BE2C (cell line): ENCODE measurements around the gene MYO9B.
"Not testable (repeated sequence)": the region's sequence is repeated elsewhere in the genome, so short reads cannot be mapped to it uniquely, and the experiment has no call there.

Source experiments
- DNase-seq: peaks from one replicate; pipeline ENCODE4 v3.0.0-alpha.2; 2020
- H3K27me3 ChIP-seq: fragments of 250-450 bp; sonication (Bioruptor Pico); 2 replicates; pipeline ENCODE4 v1.5.1; 2020; ENCODE audit warnings: mild to moderate bottlenecking
- H3K36me3 ChIP-seq: fragments of 250-450 bp; sonication (Bioruptor Pico); 2 replicates; pipeline ENCODE4 v1.5.1; 2020; ENCODE audit warnings: mild to moderate bottlenecking
- H3K4me1 ChIP-seq: fragments of 250-450 bp; sonication (Bioruptor Pico); 2 replicates; pipeline ENCODE4 v1.5.1; 2020
- H3K4me3 ChIP-seq: 2 replicates; pipeline ENCODE4 v1.5.1; 2011; ENCODE audit warnings: low read depth, low read length
- H3K9me3 ChIP-seq: fragments of 250-450 bp; sonication (Bioruptor Pico); 2 replicates; pipeline ENCODE4 v1.5.1; 2020
- TF ChIP-seq, protein P1 (sequence below): IDR thresholded peaks from 2 replicates; pipeline ENCODE4 v1.5.1; 2012; ENCODE audit warnings: mild to moderate bottlenecking, low read depth, low read length

The MYO9B gene

DNA sequence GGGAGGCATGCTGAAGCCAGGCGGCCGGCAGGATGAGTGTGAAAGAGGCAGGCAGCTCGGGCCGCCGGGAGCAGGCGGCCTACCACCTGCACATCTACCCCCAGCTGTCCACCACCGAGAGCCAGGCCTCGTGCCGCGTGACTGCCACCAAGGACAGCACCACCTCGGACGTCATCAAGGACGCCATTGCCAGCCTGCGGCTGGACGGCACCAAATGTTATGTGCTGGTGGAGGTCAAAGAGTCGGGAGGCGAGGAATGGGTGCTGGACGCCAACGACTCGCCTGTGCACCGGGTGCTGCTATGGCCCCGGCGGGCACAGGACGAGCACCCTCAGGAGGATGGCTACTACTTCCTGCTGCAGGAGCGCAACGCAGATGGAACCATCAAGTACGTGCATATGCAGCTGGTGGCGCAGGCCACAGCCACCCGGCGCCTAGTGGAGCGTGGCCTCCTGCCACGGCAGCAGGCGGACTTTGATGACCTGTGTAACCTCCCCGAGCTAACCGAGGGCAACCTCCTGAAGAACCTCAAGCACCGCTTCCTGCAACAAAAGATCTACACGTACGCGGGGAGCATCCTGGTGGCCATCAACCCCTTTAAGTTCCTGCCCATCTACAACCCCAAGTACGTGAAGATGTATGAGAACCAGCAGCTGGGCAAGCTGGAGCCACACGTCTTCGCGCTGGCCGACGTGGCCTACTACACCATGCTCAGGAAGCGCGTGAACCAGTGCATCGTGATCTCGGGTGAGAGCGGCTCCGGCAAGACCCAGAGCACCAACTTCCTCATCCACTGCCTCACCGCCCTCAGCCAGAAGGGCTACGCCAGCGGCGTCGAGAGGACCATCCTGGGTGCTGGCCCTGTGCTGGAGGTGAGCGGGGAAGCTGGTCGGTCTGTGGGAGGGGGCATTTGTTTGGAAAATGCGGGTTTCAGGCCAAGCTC, 26.4 kb downstream of the MYO9B start:
- Histone ChIP-seq H3K4me1 (no peaks in the 10 kb centered on the region), H3K27me3 (no peaks in the 10 kb centered on the region), H3K4me3 (no peak overlapping the region), H3K9me3 (no peaks in the 10 kb centered on the region), H3K36me3 (peaks cover 16% of the 10 kb centered on the region)
- DNase-seq = no peak
- TF ChIP-seq, protein P1, sequence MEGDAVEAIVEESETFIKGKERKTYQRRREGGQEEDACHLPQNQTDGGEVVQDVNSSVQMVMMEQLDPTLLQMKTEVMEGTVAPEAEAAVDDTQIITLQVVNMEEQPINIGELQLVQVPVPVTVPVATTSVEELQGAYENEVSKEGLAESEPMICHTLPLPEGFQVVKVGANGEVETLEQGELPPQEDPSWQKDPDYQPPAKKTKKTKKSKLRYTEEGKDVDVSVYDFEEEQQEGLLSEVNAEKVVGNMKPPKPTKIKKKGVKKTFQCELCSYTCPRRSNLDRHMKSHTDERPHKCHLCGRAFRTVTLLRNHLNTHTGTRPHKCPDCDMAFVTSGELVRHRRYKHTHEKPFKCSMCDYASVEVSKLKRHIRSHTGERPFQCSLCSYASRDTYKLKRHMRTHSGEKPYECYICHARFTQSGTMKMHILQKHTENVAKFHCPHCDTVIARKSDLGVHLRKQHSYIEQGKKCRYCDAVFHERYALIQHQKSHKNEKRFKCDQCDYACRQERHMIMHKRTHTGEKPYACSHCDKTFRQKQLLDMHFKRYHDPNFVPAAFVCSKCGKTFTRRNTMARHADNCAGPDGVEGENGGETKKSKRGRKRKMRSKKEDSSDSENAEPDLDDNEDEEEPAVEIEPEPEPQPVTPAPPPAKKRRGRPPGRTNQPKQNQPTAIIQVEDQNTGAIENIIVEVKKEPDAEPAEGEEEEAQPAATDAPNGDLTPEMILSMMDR = no peak

DNA sequence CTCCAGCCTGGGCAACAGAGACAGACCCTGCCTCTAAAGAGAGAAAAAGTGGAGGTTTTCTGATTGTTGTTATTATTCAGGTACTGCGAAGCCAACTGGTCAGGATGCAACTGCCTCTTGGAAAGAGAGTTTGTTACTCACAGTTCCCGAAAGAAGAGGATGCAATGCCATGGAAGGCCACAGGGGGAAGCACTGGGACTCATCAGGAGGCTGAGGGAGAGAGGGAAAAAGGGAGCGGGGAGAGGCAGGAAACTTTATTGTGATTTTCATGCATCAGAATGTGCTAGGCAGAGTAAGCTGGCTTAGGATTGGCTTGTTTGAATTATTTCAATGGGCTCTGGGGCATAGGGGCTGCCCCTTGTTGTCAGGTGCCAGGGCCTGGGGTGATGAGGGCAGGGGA, 27.6 kb downstream of the MYO9B start:
- TF ChIP-seq, protein P1 = peak; percentile 68
- DNase-seq = no peak
- H3K27me3 ChIP-seq = no peaks in the 10 kb centered on the region
- peaks cover 10% of the 10 kb centered on the region for H3K4me1 ChIP-seq
- H3K9me3 ChIP-seq = no peaks in the 10 kb centered on the region
- H3K4me3 ChIP-seq = no peak overlapping the region
- peaks cover 16% of the 10 kb centered on the region for H3K36me3 ChIP-seq

DNA sequence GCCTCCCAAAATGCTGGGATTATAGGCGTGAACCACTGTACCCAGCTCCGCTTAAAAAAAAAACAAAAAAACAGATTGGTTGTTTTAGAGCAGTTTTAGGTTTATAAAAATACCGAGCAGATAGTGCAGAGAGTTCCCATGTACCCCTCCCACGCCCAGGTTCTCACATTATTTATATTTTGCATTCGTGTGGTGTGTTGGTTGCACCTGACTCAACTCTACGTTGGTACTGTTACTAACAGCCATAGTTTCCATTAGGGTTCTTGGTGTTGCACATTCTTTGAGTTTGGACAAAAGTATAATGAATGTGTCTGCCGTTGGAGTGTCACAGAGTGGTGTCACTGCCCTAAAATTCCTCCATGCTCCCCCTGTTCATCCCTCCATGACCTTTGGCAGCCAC, 29.1 kb downstream of the MYO9B start:
- H3K4me3 ChIP-seq = no peak overlapping the region
- no peaks in the 10 kb centered on the region for H3K9me3 ChIP-seq
- no peaks in the 10 kb centered on the region for H3K27me3 ChIP-seq
- H3K36me3 ChIP-seq = peaks cover 16% of the 10 kb centered on the region
- TF ChIP-seq, protein P1 = no peak
- no peak for DNase-seq
- H3K4me1 ChIP-seq = peaks cover 13% of the 10 kb centered on the region

DNA sequence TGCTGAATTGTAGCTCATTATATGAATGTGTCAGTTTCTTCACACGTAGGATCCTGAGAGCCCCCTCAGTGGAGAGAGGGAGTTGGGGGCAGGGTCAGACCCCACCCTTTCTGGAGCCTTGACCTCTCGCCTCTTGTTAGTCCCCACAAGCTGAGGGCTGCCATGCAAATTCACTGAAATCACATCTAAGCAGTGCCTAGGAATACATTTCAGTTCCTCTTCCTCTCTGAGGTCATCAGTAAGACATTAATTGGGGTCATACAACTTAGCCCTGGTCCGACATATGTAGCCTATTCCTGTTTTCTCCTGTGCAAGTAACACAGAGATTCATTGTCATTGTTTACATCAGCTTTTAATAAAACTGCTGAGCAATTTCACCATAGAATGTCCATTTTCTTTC, 30.0 kb downstream of the MYO9B start:
- Histone ChIP-seq H3K9me3 (no peaks in the 10 kb centered on the region), H3K4me3 (no peak overlapping the region), H3K36me3 (peaks cover 16% of the 10 kb centered on the region), H3K27me3 (no peaks in the 10 kb centered on the region), H3K4me1 (peaks cover 13% of the 10 kb centered on the region)
- TF ChIP-seq, protein P1 = no peak
- no peak for DNase-seq

DNA sequence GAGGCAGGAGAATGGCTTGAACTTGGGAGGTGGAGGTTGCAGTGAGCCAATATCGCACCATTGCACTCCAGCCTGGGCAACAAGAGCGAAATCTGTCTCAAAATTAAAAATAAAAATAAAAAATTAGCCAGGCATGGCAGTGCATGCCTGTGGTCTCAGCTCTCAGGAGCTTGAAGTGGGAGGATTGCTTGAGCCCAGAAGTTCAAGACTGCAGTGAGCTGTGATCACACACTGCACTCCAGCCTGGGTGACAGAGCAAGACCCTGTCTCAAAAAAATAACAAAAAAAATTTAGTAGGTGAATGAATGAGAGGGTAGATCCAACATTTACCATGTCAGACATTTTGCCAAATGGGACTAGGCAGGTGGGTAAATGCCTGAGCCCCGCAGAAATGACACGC, 31.4 kb downstream of the MYO9B start:
- not testable (repeated sequence) for DNase-seq, H3K36me3 ChIP-seq, H3K4me3 ChIP-seq, H3K27me3 ChIP-seq, H3K9me3 ChIP-seq
- peaks cover 13% of the 10 kb centered on the region for H3K4me1 ChIP-seq

DNA sequence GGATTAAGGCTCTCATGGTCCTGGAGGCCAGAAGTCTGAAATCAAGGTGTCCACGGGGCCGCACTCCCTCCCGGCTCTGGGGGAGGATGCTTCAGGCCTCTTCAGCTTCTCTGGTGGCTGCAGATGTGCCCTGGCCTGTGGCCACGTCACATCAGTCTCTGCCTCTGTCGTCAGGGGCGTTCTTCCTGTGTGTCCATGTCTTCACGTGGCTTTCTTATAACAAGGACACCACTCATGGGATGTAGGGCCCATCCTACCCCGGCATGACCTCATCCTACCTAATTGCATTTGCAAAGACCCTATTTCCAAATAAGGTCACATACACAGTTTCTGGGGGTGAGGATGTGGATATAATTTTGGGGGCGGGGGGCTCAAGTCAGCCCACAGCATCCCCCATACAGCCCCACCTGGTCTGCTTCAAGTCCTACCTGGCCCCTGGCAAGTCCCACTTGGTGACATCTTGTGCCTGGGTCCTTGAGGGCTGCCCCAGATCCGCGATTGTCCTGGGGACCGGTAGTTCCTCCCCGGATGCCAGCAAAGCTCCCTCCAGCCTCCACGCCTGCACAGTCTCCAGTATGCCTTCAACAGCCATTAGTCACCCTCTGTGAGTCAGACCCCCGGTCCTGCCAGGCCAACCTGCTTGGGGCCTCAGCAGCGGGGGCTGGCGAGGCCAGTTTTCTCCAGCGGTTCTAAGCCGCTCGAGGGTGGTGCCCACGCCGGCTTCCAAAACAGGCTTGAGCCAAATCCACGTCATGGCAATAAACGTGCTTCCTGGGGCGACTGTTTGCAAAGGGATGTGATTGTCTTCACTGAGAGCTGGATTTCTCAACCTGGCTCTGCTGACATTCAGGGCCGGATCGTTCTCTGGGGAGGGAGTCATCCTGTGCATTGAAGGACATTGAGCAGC, 32.2 kb downstream of the MYO9B start:
- no peak overlapping the region; the same call in 1 of the 2 replicates for H3K4me3 ChIP-seq
- DNase-seq = peak; percentile 80
- peaks cover 13% of the 10 kb centered on the region for H3K4me1 ChIP-seq
- peaks cover 5% of the 10 kb centered on the region; the same call in 1 of the 2 replicates for H3K36me3 ChIP-seq
- no peaks in the 10 kb centered on the region for H3K9me3 ChIP-seq
- TF ChIP-seq, protein P1 = no peak
- no peaks in the 10 kb centered on the region for H3K27me3 ChIP-seq
